AML-193 (cell line): ENCODE data around the gene PHACTR4.
"Not testable (repeated sequence)": the region's sequence is repeated elsewhere in the genome, so short reads cannot be mapped to it uniquely, and the experiment has no call there.

ENCODE experiments used
- DNase-seq, 2 experiments: peaks; one replicate each; lab custom pipeline; 2025; lab: John Stamatoyannopoulos, UW

The PHACTR4 gene

DNA sequence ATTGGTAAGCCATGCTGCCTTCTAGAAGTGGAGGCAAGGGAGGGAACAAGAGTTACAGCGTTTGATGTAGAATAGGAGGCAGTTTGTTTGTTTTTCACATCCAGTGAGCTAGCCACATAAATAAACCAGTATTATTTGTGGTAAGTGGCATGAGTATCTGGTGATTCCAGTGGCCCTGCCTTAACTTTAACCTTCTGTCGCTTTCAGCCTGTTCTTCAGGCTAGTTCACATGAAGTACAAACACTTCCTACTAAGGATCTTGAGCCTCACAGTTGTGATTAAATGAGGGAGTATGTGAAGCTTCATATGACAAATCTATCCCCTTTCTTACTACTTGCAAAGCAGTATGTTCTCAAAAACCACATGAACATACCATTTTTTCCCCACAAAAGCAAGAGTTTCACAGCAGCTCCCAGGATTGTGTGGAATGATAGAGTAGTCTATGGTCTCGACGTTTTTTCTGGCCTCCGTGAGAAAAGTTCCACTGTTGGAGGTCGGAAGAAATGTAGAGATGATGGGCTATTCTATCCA is 59.5 kb downstream of the PHACTR4 start:
- DNase-seq: no peak

DNA sequence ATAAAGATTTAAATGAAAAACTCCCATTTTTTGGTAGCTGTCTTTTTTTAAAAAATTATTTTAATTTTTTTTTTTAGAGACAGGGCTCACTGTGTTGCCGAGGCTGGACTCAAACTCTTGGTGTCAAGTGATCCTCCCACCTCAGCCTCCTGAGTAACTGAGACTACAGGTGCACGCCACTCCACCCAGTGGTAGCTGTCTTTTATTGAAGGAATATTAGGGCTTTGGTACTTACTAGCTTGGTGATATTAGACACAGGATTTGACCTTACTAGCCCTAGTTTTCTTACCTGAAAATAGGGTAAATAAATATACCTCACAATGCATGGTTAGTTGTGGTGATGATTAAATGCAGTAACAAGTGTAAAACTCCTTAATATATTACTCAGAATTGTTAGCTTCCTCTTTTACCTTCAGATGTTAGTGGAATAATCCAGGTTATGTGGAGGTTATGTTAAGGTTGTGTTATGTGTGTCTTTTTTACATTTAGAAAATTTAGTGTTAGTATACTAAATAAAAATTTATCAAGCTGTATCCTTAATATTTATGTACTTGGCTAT is 66.8 kb downstream of the PHACTR4 start:
- no peak for DNase-seq

DNA sequence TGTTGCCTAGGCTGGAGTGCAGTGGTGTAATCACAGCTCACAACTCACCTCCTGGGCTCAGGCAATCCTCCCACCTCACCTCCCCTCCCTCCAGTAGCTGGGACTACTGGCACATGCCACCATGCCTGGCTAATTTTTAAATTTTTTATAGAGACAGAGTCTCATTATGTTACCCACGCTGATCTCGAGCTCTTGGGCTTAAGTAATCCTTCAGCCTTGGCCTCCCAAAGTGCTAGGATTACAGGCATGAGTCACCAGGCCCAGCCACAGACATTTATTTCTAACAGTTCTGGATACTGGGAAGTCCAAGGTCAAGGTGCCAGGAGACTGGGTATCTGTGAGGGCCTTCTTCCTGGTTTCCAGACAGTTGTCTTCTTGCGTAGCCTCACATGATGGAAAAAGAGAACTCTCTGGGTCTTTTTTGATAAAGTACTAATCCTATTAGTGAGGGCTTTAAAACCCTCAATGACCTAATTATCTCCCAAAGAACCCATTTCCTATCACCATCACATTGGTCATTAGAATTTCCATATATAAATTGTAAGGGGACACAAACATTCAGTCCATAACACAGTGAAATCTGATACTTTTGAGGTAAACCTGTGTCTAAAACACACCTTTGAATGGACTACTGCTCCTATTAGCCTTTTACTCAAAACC is 67.9 kb downstream of the PHACTR4 start:
- DNase-seq: no peak

GRCh38 chr1:28437924-28438699 is 68.6 kb downstream of the PHACTR4 start:
- DNase-seq: peak; percentile 75 to 82

DNA sequence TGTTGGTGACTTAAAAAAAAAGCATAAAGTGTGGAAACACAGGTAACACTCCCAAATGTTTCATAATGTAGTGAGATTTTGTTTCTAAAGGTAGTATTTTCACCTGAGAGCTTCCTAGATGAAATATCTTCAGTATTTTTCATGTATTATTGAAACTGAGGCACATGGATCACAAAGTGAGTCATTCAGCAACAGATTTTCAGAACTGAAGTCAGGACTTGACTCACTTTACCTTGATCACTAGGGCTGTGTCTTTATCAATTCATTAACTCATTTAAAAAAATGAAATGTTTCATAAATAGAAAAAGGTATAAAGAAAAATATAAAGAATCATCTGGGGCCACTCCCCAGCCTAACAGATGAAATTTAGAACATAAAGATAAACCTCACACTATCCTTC is 69.8 kb downstream of the PHACTR4 start:
- DNase-seq: no peak

GRCh38 chr1:28441674-28442073 is 72.1 kb downstream of the PHACTR4 start:
- DNase-seq: no peak

- no peak for DNase-seq
These were observed 74.0 kb downstream of the PHACTR4 start for GRCh38 chr1:28443550-28443949.

DNA sequence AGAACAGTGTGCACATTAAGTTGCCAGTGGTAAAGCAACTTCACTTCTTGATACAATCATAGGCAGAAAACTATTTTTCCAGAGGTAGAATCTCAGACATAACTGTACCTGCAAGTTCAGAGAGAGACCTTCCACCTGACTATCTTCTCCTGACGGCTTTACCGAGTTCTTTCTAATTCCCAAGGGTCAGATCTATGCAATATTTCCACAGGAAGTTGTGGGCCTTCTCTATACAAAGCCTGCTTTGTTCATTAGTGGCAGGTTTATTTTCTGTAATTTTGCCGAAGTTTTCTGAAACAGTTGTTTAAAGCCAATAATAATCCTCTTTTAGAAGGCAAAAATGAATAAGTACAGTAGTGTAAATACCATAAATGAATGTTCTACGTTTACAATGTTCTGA is 78.1 kb downstream of the PHACTR4 start:
- no peak for DNase-seq

GRCh38 chr1:28448094-28448611 is 78.6 kb downstream of the PHACTR4 start:
- DNase-seq: not testable (repeated sequence)

DNA sequence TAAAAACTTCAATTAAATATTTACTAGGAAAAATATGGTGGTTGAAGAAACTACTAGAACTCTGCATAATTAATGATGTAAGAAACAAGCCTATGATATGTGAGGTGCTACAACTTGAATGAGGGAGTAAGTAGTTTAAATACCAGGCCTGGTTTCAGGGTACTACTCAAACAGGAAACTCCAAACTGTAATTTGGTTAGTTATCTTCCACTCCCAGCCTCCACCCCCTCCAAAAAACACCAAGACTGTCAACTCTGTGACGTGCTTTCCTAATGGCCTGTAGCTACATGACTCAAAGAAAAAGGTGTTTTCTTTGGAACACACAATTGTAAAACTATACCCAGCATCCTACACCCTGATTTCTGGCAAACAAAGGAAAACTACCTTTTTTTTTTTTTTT is 80.4 kb downstream of the PHACTR4 start:
- DNase-seq: no peak

DNA sequence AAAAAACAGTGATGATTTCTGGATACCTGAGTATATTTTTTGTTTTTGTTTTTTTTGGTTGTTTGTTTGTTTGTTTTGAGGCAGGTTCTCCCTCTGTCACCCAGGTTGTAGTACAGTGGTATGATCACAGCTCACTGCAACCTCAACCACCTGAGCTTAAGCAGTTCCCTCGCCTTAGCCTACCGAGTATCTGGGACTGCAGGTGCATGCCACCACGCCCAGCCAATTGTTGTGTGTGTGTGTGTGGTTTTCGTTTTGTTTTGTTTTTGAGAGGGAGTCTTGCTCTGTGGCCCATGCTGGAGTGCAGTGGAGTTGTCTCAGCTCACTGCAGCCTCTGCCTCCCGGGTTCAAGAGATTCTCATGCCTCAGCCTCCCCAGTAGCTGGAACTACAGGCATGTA is 81.0 kb downstream of the PHACTR4 start:
- no peak for DNase-seq

- DNase-seq: no peak
These were observed 81.5 kb downstream of the PHACTR4 start for GRCh38 chr1:28451011-28451410.

GRCh38 chr1:28456078-28456477 is 86.5 kb downstream of the PHACTR4 start:
- DNase-seq: no peak

GRCh38 chr1:28457678-28458077 is 88.1 kb downstream of the PHACTR4 start:
- DNase-seq: no peak

GRCh38 chr1:28458237-28459228 is 89.0 kb downstream of the PHACTR4 start:
- no peak for DNase-seq

DNA sequence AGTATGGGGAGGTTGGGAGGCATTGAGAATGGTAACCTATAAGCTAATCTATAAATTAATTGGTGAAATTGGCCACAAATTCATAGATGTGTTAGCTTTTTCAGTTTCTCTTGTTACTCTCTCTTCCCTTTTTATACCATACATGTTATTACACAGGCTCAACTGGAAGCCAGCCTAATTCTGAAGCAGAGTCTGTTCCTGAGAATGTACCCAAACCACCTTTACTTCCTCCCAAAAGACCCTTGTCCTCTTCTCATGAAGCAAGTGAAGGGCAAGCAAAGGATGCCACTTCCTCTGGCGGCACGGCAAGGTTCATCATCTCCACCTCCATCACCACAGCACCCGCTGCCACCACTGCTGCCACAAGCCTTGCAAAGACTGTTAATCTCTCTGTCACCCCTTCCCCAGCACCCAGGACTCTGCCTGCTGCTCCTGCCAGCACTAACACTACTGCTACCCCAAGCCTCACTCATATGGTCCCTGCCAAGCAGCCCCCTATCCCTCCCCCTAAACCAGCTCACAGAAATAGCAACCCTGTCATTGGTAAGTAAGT is 96.8 kb downstream of the PHACTR4 start:
- DNase-seq: no peak

DNA sequence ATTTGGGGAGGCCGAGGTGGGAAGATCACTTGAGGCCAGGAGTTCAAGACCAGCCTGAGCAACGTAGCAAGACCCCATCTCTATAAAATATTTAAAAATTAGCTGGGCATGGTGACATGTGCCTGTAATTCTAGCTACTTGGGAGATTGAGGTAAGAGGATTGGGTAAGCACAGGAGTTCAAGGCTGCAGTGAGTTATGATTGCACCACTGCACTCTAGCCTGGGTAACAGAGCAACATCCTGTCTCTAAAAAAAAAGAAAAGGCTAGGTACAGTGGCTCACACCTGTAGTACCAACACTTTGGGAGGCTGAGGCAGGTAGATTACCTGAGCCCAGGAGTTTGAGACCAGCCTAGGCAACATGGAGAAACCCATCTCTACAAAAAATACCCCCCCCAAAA is 100.6 kb downstream of the PHACTR4 start:
- peak in 1 of 2 experiments; percentile 38 for DNase-seq

GRCh38 chr1:28479497-28479896 is 110.0 kb downstream of the PHACTR4 start:
- DNase-seq: not testable (repeated sequence)

DNA sequence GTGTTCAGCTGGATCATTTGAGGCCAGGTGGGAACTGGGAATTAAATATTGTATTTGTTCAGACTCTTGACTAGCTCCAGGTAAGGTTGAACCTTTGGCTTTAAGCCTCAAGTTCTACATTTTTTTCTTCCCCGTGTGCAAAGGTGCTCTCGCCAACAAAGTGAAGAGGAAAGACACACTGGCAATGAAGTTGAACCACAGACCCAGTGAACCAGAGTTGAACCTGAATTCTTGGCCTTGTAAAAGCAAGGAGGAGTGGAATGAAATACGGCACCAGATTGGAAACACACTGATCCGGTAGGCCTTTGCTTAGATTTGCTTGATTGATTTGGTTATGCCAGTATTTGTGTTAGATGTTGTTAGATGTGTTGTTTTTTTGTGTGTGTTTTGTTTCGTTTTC is 110.8 kb downstream of the PHACTR4 start:
- no peak for DNase-seq

DNA sequence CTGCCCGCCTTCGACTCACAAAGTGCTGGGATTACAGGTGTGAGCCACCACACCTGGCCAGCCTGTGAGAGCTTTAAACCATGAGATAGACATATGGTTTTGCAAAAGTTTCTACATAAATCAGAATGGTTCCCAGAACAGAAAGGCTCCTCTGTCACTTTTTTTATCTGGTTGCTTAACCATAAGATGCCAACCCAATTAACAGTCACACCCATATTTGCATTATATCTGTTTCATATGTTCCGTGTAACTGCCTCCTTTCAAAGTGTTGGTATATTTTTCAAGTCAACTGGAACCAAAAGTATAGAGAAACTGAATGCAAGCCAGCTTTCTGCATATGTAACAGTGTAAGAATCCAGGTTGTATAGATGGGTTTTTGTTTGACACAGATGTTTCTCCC is 112.6 kb downstream of the PHACTR4 start:
- no peak for DNase-seq

GRCh38 chr1:28482702-28483101 is 113.2 kb downstream of the PHACTR4 start:
- no peak for DNase-seq
